Left ventricle myocardium inferior (tissue), 1 donor: ENCODE data around the gene GRIK4. TPM values are rescaled to one million over a fixed set of nuclear protein-coding genes. Genes with fewer than 3 reads are reported as not detected.

Experiments used
- DNase-seq: peaks from one replicate; pipeline ENCODE4 v3.0.0-alpha.2; 2020
- H3K27ac ChIP-seq: fragments of 200-600 bp; replicated peaks from 2 replicates; pipeline ENCODE4 v1.8.0; 2021
- H3K27me3 ChIP-seq: fragments of 200-600 bp; 2 replicates; pipeline ENCODE4 v1.8.0; 2021; ENCODE audit warnings: low read depth
- H3K36me3 ChIP-seq: fragments of 200-600 bp; 2 replicates; pipeline ENCODE4 v1.8.0; 2021
- H3K4me1 ChIP-seq: fragments of 200-600 bp; 2 replicates; pipeline ENCODE4 v1.8.0; 2021
- H3K4me3 ChIP-seq: fragments of 200-600 bp; 2 replicates; pipeline ENCODE4 v1.8.0; 2021; ENCODE audit warnings: mild to moderate bottlenecking, moderate library complexity
- H3K9me3 ChIP-seq: fragments of 200-600 bp; replicated peaks from 2 replicates; pipeline ENCODE4 v1.8.0; 2021
- intact Hi-C: fragments of 100-400 bp; cut with micrococcal nuclease; formaldehyde crosslinking; loops from one replicate; pipeline ENCODE4 v1.11.0; 2022
- total RNA-seq: library from RNA; stranded (reverse); fragmentation: NEBNext Ultra II Directional; extraction: Animal tissue kit (Norgen Biotek cat#: 25700); gene quantifications from one replicate; pipeline ENCODE4 v1.2.1, GENCODE V29; 2021
- TF ChIP-seq, protein P1 (sequence below): fragments of 200-600 bp; IDR thresholded peaks from 2 replicates; pipeline ENCODE4 v1.8.0; 2021; ENCODE audit warnings: antibody characterized with exemption, mild to moderate bottlenecking, borderline replicate concordance
- donor health status: DM: no; HTN: yes; CAD: no; lungs with severe emphysema.

Gene GRIK4
- total RNA-seq, 1 donor from 2014 or later, result 0.16 TPM

DNA sequence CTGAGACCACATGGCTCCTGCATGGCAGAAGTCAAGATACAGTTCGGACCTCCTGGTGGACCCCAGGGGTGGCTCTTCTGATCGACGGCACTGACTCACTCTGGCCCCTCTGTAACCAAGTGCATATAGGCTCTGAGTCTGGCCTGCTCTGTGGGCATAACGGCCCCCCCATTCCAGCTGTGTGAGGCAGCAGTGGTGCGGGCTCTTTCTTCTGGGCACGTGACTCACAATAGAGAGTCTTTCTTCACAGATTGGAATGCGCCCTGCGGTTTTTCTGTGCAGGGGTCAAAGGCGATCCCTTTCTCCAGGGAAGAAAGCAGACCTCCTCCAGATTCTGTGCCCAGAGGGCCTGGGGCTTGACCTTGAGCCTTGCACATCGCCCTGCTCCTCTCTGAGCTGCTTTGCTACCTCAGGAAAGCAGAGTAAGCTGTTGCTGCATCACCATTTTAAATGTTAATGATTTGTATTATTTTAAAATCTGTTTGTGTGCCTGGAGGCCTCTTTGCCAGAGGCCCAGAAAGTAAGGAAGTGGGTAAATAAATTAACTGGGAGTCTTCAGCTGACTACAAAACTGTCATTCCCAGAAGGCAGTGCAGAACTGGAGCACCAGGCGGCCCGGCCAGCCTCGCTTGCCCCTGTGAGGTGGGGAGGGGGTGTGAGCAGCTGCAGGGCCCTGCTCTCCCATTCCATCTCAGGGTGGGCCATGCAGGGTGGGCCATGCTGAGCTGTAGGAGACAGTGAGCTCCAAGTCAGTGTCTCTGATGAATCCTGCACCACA, 199.0 kb downstream of the GRIK4 start:
- H3K27me3 ChIP-seq, result peaks cover 35% of the 10 kb centered on the region
- DNase-seq, result no peak
- H3K4me3 ChIP-seq, result no peak overlapping the region
- H3K36me3 ChIP-seq, result no peaks in the 10 kb centered on the region
- intact Hi-C loops, result no loop called here
- no peak overlapping the region for H3K27ac ChIP-seq
- H3K9me3 ChIP-seq, result peaks cover 23% of the 10 kb centered on the region
- TF ChIP-seq, protein P1, sequence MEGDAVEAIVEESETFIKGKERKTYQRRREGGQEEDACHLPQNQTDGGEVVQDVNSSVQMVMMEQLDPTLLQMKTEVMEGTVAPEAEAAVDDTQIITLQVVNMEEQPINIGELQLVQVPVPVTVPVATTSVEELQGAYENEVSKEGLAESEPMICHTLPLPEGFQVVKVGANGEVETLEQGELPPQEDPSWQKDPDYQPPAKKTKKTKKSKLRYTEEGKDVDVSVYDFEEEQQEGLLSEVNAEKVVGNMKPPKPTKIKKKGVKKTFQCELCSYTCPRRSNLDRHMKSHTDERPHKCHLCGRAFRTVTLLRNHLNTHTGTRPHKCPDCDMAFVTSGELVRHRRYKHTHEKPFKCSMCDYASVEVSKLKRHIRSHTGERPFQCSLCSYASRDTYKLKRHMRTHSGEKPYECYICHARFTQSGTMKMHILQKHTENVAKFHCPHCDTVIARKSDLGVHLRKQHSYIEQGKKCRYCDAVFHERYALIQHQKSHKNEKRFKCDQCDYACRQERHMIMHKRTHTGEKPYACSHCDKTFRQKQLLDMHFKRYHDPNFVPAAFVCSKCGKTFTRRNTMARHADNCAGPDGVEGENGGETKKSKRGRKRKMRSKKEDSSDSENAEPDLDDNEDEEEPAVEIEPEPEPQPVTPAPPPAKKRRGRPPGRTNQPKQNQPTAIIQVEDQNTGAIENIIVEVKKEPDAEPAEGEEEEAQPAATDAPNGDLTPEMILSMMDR, result no peak
- H3K4me1 ChIP-seq, result peaks cover 12% of the 10 kb centered on the region

DNA sequence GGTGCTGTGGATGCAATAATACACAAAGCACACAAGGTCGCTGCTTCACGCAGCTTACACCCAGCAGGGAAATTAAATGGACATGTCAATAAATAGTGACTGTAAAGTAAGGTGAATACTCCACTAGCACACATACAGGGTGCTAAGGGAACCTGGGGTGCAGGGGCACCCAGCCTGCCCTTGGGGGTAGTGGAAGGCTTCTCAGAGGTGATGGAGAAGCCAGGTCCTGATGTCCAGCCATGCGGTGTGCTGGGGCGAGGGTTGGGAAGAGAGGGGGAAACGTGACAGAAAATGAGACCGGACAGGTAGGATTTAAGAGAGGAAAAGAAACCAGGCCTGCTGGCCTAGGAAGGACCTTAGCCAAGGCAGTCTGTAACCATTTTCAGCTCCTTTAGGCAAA, 200.5 kb downstream of the GRIK4 start:
- DNase-seq, result no peak
- intact Hi-C loops, result no loop called here
- Histone ChIP-seq H3K9me3 (peaks cover 14% of the 10 kb centered on the region), H3K4me1 (peaks cover 12% of the 10 kb centered on the region), H3K36me3 (no peaks in the 10 kb centered on the region), H3K27me3 (peaks cover 50% of the 10 kb centered on the region), H3K4me3 (no peak overlapping the region), H3K27ac (no peak overlapping the region)
- TF ChIP-seq, protein P1, result no peak

DNA sequence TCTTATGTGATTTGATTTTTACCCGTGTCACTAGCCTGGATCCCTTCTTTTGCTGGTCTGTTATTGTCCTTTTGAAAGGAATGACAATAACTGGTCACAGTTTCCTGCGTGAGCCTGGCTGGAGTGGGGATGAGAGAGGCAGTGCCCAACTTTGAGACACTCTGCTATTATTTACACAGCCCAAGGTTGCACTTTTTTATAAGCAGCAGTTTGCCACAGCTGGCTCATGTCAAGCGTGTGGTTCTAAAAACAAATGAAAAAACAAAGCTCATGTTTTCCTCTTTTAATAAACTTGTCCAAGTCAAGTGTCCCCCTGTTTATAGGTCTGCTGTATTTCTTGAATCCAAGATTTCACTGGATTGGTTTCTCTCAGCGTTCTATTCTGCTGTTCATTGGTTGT, 201.3 kb downstream of the GRIK4 start:
- Histone ChIP-seq H3K9me3 (peaks cover 5% of the 10 kb centered on the region), H3K27me3 (peaks cover 57% of the 10 kb centered on the region), H3K4me3 (no peak overlapping the region), H3K36me3 (no peaks in the 10 kb centered on the region), H3K27ac (no peak overlapping the region), H3K4me1 (peaks cover 12% of the 10 kb centered on the region)
- DNase-seq, result no peak
- intact Hi-C loops, result no loop called here
- TF ChIP-seq, protein P1, result no peak

DNA sequence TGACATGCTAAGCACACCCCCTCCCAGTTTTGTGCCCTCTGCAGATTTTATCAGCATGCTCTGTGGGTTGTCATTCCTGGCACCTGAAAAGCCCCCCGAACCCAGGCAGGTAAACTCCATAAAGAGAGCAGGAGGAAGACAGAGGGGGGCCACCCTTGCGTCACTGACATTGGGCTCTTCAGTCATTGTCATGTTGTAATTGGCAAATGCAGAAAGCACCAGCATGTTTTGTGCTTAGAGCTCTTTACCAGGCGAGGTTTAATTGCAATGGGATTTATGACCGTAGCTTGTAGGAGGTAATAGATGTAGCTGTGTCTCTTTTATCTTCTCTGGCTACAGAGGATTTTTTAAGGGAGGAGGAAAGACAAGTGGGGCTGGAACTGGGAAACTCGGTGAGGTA, 201.7 kb downstream of the GRIK4 start:
- intact Hi-C loops, result no loop called here
- H3K4me3 ChIP-seq, result no peak overlapping the region
- H3K27ac ChIP-seq, result no peak overlapping the region
- no peak for DNase-seq
- no peaks in the 10 kb centered on the region for H3K36me3 ChIP-seq
- H3K9me3 ChIP-seq, result peaks cover under 1% of the 10 kb centered on the region
- peaks cover 9% of the 10 kb centered on the region for H3K4me1 ChIP-seq
- TF ChIP-seq, protein P1, result no peak
- peaks cover 59% of the 10 kb centered on the region for H3K27me3 ChIP-seq

DNA sequence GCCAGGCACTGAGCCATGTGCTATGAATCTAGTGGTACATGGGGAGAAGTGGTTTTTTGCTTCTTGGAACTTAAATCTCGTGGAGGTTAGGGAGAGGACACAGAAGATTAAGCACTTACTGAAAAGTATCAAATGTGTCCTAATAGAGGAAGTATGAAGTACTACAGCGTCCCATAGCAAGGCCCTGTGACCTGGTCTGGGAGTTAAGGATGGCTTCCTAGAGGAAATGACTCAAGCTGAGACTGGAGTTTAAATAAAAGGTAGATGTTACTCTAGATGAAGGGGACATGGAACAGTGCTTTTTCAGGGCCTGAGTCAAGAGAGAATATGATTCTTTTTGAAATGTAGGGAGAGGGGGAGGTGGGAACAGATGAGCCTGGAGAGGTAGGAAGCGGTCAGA, 202.9 kb downstream of the GRIK4 start:
- Histone ChIP-seq H3K4me3 (no peak overlapping the region), H3K27me3 (peaks cover 68% of the 10 kb centered on the region), H3K27ac (no peak overlapping the region), H3K9me3 (no peaks in the 10 kb centered on the region), H3K36me3 (no peaks in the 10 kb centered on the region), H3K4me1 (no peaks in the 10 kb centered on the region)
- intact Hi-C loops, result no loop called here
- no peak for DNase-seq
- TF ChIP-seq, protein P1, result no peak
